GM12878 (cell line): Measurements from ENCODE around the gene CDH2. TPM values are rescaled to one million over a fixed set of nuclear protein-coding genes. Genes with fewer than 3 reads are reported as not detected.

ENCODE experiments used
- CEBPB ChIP-seq, 2 experiments: fragments of 150-350 bp in 1 of 2; IDR thresholded peaks; 2 replicates each; pipeline ENCODE4 v1.6.1; 2012 to 2014; ENCODE audit warnings: low read depth in 2 of 2, low read length in 2 of 2, borderline replicate concordance in 1 of 2, inconsistent platforms in 1 of 2
- FOS ChIP-seq: IDR thresholded peaks from 3 replicates; pipeline ENCODE4 v1.6.1; 2011; ENCODE audit warnings: borderline replicate concordance; ENCODE audit not compliant: insufficient read length; ENCODE audit errors: extremely low read depth
- FOXK2 ChIP-seq: fragments of 450-650 bp; IDR thresholded peaks from 2 replicates; pipeline ENCODE4 v1.6.1; 2017; ENCODE audit warnings: mild to moderate bottlenecking, moderate library complexity
- HCFC1 ChIP-seq: fragments of 150-350 bp; IDR thresholded peaks from 2 replicates; pipeline ENCODE4 v1.6.1; 2014; ENCODE audit warnings: low read length
- HDAC2 ChIP-seq: fragments of 200-600 bp; sonication (generic); IDR thresholded peaks from 2 replicates; pipeline ENCODE4 v1.6.1; 2017
- MYB ChIP-seq: fragments of 150-350 bp; IDR thresholded peaks from 2 replicates; pipeline ENCODE4 v1.6.1; 2014; ENCODE audit warnings: mild to moderate bottlenecking, low read depth, low read length, borderline replicate concordance
- POLR2A ChIP-seq: IDR thresholded peaks from 2 replicates; pipeline ENCODE4 v1.6.1; 2011; ENCODE audit warnings: low read depth, mild to moderate bottlenecking, low read length
- POLR2AphosphoS2 ChIP-seq: IDR thresholded peaks from 2 replicates; pipeline ENCODE4 v1.6.1; 2011; ENCODE audit warnings: low read depth, mild to moderate bottlenecking, low read length, improper control_type of control experiment, moderate library complexity
- SIN3A ChIP-seq: IDR thresholded peaks from 2 replicates; pipeline ENCODE4 v1.6.1; 2012; ENCODE audit warnings: low read depth, low read length, improper control_type of control experiment
- SMAD1 ChIP-seq: fragments of 450-650 bp; IDR thresholded peaks from 2 replicates; pipeline ENCODE4 v1.6.1; 2018; ENCODE audit warnings: mild to moderate bottlenecking, low read depth; ENCODE audit not compliant: partially characterized antibody
- ZNF622 ChIP-seq: fragments of 450-650 bp; IDR thresholded peaks from 2 replicates; pipeline ENCODE4 v1.6.1; 2017; ENCODE audit warnings: mild to moderate bottlenecking, inconsistent platforms
- polyA plus RNA-seq, 11 experiments: library from polyadenylated mRNA; depleted of rRNA in 4 of 11; unstranded in 6 of 11; stranded (reverse) in 5 of 11; fragments of >200 nt; fragmentation: Nextera tagmentation in 4 of 11; fragmentation: Illumina TruSeq in 1 of 11; extraction: Ambion mirVana in 4 of 11; extraction: Trizol in 1 of 11; gene quantifications; 1 replicate in 1 of 11; 2 replicates in 10 of 11; pipeline versions ENCODE4 v1.2.1 to v1.2.3, GENCODE V29; 2011 to 2016; ENCODE audit warnings: inconsistent platforms in 2 of 11, missing spikeins in 2 of 11, low read depth in 1 of 11
- total RNA-seq, 4 experiments: library from RNA; depleted of rRNA in 3 of 4; stranded (reverse); fragments of >200 nt in 3 of 4; fragmentation: Illumina TruSeq in 1 of 4; extraction: Trizol in 1 of 4; gene quantifications; 2 replicates each; pipeline versions ENCODE4 v1.2.1 to v1.2.3, GENCODE V29; 2013 to 2021
- TF ChIP-seq, protein P1 (sequence below): IDR thresholded peaks from 2 replicates; pipeline ENCODE4 v1.6.1; 2012; ENCODE audit warnings: improper control_type of control experiment, low read depth, low read length; ENCODE audit not compliant: insufficient replicate concordance
- TF ChIP-seq, protein P2 (sequence below): IDR thresholded peaks from 2 replicates; pipeline ENCODE4 v1.6.1; 2012; ENCODE audit warnings: low read length, inconsistent platforms
- TF ChIP-seq, protein P3 (sequence below): fragments of 450-650 bp; IDR thresholded peaks from 2 replicates; pipeline ENCODE4 v1.6.1; 2017; ENCODE audit warnings: antibody characterized with exemption, mild to moderate bottlenecking, moderate library complexity
- TF ChIP-seq, protein P4 (sequence below): fragments of 450-650 bp; IDR thresholded peaks from 2 replicates; pipeline ENCODE4 v1.6.1; 2017; ENCODE audit warnings: mild to moderate bottlenecking, low read depth, inconsistent platforms; ENCODE audit not compliant: poor library complexity, severe bottlenecking
- TF ChIP-seq, protein P5 (sequence below): IDR thresholded peaks from 2 replicates; pipeline ENCODE4 v1.6.1; 2011; ENCODE audit warnings: mild to moderate bottlenecking, low read depth, low read length, moderate library complexity; ENCODE audit not compliant: insufficient replicate concordance

CDH2 gene
- total and polyA plus RNA-seq, 10 of the 15 experiments (the other 5 are each of a cell fraction or from before 2014, with no cell fraction given), result 0.01 to 0.25 (median 0.06) TPM; not detected in 4

DNA sequence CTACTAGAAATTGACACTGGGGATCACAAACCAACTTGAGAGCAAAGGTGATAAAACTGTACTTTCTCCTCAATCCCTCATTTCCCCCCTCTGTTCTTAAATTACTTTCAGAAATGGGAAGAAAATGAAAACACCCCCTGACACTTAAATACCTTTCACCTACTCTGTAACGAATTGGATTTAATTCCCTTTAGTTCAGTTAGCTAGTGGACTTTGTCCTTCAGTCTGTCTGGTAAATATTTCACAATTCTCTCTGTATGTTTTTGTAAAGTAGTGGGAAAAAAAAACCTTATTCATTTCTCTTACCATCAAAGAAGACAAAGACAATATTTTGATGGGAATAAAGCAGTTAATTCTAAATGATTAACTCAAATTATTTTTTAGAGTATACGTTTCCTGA lies 85.7 kb downstream of the CDH2 start (continued):
- TF ChIP-seq, protein P1, sequence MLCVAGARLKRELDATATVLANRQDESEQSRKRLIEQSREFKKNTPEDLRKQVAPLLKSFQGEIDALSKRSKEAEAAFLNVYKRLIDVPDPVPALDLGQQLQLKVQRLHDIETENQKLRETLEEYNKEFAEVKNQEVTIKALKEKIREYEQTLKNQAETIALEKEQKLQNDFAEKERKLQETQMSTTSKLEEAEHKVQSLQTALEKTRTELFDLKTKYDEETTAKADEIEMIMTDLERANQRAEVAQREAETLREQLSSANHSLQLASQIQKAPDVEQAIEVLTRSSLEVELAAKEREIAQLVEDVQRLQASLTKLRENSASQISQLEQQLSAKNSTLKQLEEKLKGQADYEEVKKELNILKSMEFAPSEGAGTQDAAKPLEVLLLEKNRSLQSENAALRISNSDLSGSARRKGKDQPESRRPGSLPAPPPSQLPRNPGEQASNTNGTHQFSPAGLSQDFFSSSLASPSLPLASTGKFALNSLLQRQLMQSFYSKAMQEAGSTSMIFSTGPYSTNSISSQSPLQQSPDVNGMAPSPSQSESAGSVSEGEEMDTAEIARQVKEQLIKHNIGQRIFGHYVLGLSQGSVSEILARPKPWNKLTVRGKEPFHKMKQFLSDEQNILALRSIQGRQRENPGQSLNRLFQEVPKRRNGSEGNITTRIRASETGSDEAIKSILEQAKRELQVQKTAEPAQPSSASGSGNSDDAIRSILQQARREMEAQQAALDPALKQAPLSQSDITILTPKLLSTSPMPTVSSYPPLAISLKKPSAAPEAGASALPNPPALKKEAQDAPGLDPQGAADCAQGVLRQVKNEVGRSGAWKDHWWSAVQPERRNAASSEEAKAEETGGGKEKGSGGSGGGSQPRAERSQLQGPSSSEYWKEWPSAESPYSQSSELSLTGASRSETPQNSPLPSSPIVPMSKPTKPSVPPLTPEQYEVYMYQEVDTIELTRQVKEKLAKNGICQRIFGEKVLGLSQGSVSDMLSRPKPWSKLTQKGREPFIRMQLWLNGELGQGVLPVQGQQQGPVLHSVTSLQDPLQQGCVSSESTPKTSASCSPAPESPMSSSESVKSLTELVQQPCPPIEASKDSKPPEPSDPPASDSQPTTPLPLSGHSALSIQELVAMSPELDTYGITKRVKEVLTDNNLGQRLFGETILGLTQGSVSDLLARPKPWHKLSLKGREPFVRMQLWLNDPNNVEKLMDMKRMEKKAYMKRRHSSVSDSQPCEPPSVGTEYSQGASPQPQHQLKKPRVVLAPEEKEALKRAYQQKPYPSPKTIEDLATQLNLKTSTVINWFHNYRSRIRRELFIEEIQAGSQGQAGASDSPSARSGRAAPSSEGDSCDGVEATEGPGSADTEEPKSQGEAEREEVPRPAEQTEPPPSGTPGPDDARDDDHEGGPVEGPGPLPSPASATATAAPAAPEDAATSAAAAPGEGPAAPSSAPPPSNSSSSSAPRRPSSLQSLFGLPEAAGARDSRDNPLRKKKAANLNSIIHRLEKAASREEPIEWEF, result no peak
- TF ChIP-seq, protein P2, sequence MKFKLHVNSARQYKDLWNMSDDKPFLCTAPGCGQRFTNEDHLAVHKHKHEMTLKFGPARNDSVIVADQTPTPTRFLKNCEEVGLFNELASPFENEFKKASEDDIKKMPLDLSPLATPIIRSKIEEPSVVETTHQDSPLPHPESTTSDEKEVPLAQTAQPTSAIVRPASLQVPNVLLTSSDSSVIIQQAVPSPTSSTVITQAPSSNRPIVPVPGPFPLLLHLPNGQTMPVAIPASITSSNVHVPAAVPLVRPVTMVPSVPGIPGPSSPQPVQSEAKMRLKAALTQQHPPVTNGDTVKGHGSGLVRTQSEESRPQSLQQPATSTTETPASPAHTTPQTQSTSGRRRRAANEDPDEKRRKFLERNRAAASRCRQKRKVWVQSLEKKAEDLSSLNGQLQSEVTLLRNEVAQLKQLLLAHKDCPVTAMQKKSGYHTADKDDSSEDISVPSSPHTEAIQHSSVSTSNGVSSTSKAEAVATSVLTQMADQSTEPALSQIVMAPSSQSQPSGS, result no peak
- TF ChIP-seq SIN3A (no peak), SMAD1 (no peak), POLR2AphosphoS2 (no peak), MYB (no peak), POLR2A (no peak), FOXK2 (no peak), HDAC2 (no peak), ZNF622 (no peak), FOS (no peak), CEBPB (IDR thresholded peaks at IDR 0.05; ENCODE audit: borderline replicate concordance in 1 of 2, low read depth in 2 of 2, low read length in 2 of 2) (no peak), HCFC1 (no peak)
- TF ChIP-seq, protein P3, sequence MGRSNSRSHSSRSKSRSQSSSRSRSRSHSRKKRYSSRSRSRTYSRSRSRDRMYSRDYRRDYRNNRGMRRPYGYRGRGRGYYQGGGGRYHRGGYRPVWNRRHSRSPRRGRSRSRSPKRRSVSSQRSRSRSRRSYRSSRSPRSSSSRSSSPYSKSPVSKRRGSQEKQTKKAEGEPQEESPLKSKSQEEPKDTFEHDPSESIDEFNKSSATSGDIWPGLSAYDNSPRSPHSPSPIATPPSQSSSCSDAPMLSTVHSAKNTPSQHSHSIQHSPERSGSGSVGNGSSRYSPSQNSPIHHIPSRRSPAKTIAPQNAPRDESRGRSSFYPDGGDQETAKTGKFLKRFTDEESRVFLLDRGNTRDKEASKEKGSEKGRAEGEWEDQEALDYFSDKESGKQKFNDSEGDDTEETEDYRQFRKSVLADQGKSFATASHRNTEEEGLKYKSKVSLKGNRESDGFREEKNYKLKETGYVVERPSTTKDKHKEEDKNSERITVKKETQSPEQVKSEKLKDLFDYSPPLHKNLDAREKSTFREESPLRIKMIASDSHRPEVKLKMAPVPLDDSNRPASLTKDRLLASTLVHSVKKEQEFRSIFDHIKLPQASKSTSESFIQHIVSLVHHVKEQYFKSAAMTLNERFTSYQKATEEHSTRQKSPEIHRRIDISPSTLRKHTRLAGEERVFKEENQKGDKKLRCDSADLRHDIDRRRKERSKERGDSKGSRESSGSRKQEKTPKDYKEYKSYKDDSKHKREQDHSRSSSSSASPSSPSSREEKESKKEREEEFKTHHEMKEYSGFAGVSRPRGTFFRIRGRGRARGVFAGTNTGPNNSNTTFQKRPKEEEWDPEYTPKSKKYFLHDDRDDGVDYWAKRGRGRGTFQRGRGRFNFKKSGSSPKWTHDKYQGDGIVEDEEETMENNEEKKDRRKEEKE, result no peak
- TF ChIP-seq, protein P4, sequence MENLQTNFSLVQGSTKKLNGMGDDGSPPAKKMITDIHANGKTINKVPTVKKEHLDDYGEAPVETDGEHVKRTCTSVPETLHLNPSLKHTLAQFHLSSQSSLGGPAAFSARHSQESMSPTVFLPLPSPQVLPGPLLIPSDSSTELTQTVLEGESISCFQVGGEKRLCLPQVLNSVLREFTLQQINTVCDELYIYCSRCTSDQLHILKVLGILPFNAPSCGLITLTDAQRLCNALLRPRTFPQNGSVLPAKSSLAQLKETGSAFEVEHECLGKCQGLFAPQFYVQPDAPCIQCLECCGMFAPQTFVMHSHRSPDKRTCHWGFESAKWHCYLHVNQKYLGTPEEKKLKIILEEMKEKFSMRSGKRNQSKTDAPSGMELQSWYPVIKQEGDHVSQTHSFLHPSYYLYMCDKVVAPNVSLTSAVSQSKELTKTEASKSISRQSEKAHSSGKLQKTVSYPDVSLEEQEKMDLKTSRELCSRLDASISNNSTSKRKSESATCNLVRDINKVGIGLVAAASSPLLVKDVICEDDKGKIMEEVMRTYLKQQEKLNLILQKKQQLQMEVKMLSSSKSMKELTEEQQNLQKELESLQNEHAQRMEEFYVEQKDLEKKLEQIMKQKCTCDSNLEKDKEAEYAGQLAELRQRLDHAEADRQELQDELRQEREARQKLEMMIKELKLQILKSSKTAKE, result no peak
- TF ChIP-seq, protein P5, sequence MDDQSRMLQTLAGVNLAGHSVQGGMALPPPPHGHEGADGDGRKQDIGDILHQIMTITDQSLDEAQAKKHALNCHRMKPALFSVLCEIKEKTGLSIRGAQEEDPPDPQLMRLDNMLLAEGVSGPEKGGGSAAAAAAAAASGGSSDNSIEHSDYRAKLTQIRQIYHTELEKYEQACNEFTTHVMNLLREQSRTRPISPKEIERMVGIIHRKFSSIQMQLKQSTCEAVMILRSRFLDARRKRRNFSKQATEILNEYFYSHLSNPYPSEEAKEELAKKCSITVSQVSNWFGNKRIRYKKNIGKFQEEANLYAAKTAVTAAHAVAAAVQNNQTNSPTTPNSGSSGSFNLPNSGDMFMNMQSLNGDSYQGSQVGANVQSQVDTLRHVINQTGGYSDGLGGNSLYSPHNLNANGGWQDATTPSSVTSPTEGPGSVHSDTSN, result no peak
